ENCODE measurements around the gene DHRS13.

The DHRS13 gene, protein sequence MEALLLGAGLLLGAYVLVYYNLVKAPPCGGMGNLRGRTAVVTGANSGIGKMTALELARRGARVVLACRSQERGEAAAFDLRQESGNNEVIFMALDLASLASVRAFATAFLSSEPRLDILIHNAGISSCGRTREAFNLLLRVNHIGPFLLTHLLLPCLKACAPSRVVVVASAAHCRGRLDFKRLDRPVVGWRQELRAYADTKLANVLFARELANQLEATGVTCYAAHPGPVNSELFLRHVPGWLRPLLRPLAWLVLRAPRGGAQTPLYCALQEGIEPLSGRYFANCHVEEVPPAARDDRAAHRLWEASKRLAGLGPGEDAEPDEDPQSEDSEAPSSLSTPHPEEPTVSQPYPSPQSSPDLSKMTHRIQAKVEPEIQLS

DNA sequence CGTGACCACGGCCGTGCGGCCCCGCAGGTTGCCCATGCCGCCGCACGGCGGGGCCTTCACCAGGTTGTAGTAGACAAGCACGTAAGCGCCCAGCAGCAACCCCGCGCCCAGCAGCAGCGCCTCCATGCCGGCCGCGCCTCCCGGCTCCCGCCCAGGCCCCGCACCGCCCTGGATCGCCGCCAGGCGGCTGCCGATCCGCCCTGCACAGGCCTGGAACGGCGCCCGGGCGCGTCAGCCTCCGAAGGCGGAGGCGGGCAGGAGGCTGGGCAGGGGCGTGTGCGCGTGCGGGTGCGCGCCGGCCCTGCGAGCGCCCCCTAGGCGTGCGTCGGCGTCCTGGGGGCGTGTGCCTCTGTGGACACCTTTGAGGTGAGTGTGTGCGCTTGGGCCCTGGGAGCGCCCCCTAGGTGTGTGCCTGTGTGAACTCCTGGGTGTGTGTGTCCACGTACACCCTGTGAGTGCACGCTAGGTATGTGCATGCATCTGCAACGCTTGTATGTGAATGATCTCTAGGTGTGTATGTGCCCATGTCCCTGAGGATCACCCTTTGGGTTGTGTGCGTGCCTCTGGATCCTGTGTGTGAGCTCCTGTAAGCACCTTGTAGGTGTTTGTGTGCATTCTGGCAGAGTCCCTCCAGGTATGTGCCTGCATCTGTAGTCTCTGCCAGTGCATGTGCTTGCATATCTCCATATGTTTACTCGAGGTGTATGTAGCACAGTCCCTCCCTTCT, at the start of gene DHRS13:
DHRS13 (minus strand) TSS at position 261 of the 727 bp plus-strand sequence; CDS start at position 126, 135 bp downstream.
- DNase-seq (ENCODE audit: low spot score): peak; percentile 100

DNA sequence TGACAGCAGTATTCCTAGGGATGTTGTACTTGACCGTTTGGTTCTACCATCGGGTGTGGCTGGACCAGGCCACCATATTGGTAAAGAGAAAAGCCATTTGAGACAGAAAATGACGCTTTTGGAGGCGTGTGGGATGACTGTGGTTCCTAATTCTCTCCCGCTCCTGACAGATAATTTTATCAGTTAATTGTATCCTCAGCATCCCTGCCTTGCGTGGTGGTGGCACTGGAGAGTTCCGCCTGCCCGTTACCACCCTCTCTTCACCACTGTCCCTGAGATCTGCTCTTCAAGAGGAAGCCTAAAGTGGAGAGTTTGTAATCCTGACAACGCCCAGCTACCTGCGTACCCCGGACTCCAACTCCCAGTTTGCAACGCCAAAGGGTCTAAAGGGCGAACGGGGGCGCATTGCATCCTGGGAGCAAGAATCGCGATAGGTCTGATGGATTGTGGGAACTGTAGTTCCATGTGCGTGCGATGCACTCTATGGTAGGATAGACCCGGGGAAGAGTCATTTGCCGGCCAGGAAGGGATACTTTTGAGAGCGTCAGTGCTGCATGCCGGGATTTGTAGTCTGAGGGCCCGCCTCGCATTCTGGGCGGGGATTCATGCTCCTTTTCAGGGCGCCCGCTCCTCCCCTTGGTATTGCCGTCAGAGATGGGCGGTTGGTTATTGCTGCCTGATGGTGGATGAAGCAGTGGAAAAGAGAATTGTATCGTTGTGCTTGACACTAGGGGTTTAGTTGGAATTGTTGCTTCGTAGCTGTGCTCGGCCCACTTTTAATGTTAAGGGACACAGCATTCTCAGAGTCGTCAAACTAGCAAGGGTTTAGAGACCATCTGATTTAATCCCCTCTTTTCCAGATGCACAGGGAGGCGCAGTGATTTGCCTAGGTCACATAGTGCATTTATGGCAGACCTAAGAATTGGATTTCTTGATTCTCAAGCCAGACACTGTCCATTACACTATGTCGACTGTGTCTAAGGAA, 49.4 kb upstream of the DHRS13 start:
- peak; percentile 94 for DNase-seq (ENCODE audit: low spot score)

DNA sequence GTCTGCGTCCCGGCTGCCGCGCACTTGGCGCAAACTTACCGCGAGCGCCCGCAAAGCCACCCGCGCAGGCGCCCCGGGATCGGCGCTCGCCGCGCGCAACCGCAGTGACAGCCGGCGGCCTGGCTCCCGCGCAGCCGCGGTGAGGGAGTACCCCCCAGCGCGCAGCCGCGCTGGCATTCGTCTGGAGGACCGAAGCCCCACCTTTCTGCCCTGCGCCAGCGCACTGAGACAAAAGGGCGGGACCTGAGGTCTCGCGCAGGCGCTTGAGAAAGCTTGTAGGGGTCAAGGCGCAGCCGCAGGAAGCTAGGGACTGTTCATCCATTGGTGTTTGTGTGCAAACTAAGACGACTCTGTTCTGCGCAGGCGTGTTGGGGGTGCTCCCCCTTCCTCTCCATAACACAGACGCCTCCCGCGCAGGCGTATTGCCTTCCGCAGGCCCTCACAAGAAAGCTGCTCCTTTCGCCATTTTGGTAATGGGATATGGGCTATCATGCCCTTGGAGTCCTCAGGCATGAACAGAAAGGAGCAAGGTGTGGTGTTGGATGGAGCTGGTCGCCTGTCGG, 48.6 kb upstream of the DHRS13 start, which contains the start of gene PHF12:
PHF12 (minus strand) TSS at position 91 of the 563 bp plus-strand sequence. CDS start 558 bp downstream, outside the sequence.
- DNase-seq (ENCODE audit: low spot score): peak; percentile 100

- DNase-seq (ENCODE audit: low spot score): no peak
Observed at GRCh38 chr17:28950752-28951427, 48.0 kb upstream of the DHRS13 start.

GRCh38 chr17:28950017-28950751, 47.3 kb upstream of the DHRS13 start:
- DNase-seq (ENCODE audit: low spot score): peak; percentile 69

DNA sequence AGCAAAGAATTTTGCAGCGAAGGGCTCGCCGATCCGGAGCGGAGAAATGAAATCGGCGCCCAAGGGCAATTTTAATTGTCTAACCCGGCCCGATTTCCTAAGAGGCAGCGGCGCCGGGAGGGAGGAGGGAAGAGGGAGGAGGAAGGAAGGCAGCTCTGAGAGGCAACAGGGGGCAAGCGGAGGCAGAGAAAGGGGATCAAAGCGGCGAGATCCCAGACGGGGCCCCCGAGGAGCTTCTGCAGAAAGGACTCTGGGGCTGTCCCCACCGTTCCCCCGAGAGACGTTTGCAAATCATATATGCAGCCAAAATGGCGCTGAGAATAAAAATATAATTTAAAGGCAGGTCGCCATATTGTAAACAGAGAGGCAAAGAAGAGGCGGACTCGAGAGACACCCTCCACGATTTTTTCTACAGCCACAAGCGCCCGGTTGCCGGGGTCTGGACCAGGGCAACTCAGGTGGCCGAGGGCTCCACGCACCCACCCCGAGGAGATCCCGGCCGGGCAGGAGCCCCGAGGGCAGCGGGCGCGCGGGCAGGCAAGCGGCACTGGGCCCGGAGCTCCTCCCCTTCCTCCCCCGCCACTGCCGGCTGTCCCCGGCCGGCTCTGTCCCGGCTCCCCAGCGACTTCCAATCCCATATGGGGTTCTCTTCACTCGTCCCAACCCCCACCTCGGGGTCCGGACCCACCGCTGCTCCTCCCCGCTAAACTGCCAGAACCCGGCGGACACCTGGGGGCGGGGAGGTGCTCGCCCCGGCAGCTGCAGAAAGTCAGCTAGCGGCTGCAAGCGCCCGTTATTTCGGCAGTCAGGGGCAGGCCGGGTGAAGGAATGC, 46.5 kb upstream of the DHRS13 start:
- peak; percentile 79 for DNase-seq (ENCODE audit: low spot score)

DNA sequence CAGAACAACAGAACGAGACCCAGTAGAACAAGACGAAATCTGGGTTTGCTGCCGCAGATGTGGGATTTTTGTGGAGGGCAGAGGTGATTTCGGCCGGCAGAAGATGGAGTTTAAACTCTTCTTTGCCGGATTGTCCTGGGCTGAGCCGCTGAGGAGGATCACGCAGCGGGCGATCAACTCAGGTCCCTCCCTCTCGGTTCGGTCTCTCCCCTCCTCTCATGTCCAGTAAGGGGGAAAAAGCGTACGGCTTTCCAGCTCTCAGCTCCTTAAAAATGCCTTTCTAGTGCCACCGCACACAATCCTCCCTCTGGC, 46.0 kb upstream of the DHRS13 start:
- DNase-seq (ENCODE audit: low spot score): peak; percentile 59

DNA sequence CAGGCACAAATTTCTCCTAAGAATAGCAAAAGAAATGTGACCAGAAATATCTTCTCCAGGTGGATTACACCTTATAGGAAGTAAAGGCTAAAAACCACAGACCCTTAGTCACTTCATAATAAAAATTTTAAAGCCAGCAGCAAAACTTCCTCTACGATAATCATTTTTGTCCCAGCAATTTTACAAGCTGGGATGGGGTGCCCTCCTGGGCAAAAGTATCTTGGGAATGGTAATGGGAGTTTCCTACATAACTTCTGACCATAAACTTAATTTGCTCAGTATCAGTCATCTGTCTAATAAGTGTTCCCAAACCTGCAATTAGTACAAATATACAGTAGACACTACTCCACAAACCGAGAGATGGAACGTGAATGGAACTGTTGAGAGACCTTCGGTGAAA, 45.5 kb upstream of the DHRS13 start:
- no peak for DNase-seq (ENCODE audit: low spot score)

DNA sequence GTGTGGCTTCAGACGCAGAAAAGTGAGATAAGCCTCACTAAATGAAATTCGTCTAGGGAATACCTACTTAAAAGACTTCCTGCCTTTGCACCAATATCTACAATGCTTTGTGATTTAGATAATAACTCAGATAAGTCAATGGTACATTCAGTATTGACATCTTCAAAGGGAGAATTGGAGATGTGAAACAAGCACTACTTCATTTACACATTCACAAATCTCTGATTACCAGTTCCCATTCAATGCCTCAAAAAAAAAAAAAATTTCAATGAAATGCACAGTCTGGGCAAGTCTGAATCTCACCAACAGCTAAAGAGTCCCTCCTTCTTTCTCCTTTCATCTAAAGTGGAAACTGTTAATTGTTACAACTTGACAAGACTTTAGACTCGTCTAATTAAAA, 44.8 kb upstream of the DHRS13 start:
- no peak for DNase-seq (ENCODE audit: low spot score)

DNA sequence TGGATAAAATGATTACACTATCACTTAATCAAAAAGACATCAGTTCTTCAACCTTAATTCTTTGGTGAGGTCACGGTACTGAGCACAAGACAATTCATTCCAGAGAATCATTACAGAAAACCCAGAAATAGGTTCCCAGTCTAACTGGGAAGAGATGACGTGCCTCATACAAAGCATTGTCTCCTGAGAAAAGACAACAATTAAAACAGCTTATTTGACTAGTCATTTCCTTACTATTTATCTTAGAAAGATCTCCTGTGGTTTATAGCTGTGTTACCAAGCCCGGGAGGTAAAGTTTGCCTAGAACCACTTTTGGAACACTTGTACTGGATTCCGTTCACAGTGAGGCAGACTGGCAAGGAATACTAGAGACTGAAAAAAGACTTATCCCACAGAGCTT, 43.4 kb upstream of the DHRS13 start:
- DNase-seq (ENCODE audit: low spot score): no peak

DNA sequence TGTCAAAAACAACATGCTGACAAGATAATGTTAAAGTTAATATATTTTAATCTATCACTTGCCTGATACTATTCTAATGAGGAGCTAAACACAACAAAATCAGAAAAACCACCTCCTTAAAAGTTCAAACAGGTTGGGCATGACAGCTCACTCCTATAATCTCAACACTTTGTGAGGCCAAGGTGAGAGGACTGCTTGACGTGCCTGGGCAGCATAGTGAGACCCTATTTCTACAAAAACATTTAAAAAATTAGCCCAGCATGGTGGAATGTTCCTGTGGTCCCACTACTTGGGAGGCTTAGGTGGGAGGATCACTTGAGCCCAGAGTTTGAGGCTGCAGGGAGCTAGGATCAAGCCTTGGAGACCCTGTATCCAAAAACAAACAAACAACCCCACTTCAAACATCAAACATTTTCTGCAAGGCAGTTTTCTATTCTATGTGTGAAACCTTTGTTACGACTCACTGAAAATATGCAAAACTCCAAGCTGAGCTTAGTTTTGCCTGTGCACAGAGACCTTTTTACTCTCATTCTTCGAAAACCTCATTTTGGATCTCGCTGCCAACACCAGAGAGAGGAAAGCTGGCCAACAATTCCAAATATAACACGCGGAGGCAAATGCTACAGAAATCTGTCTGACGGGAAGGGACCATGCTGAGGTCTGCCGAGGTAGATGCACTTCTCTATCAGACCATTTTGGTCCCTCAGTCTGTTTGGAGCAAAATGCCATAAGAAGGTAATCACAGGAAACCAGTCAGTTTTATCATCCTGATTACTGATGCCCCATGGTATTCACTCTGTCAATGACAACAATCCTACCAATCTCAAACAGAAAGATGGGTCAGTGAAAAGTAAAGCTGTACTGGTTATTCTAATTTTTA, 42.2 kb upstream of the DHRS13 start:
- DNase-seq (ENCODE audit: low spot score): no peak

DNA sequence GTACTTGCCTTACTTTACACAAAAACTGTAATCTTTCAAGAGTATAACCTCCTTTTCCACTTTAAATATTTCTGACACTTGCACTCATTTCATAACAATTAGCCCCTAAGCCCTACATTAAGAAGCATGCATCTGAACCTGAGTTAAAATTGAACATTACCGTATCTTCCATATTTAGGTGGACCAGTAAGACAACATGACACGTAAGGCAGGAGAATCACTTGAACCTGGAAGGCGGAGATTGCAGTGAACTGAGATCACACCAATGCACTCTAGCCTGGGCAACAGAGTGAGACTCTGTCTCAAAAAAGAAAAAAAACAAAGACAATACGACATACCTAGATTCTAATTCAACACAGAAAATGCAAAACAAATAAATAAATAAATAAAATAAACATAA, 41.5 kb upstream of the DHRS13 start:
- DNase-seq (ENCODE audit: low spot score): no peak

- DNase-seq (ENCODE audit: low spot score): no peak
Observed at GRCh38 chr17:28942925-28943324, 40.0 kb upstream of the DHRS13 start.

GRCh38 chr17:28941251-28941650, 38.4 kb upstream of the DHRS13 start:
- no peak for DNase-seq (ENCODE audit: low spot score)

GRCh38 chr17:28940675-28941074, 37.8 kb upstream of the DHRS13 start:
- peak; percentile 62 for DNase-seq (ENCODE audit: low spot score)

GRCh38 chr17:28940142-28940541, 37.3 kb upstream of the DHRS13 start:
- no peak for DNase-seq (ENCODE audit: low spot score)

DNA sequence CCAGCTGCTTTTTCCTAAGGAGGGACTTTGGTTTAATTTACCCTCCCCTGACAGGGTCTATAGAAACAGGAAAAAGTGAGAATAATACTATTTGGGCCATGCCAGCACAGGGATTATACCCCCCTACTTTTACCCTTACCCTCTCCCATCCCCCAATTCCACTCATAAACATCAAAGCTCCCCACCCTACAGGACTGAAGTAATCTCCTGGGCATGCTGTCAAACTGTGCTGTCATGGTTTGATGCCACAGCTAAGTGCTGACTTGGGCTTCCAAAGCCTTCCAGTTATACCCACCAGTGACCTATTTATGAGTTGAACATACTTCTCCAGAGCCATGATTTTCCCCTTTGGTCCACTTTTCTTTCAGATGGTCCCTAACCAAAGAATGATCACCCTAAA, 35.7 kb upstream of the DHRS13 start:
- DNase-seq (ENCODE audit: low spot score): no peak

DNA sequence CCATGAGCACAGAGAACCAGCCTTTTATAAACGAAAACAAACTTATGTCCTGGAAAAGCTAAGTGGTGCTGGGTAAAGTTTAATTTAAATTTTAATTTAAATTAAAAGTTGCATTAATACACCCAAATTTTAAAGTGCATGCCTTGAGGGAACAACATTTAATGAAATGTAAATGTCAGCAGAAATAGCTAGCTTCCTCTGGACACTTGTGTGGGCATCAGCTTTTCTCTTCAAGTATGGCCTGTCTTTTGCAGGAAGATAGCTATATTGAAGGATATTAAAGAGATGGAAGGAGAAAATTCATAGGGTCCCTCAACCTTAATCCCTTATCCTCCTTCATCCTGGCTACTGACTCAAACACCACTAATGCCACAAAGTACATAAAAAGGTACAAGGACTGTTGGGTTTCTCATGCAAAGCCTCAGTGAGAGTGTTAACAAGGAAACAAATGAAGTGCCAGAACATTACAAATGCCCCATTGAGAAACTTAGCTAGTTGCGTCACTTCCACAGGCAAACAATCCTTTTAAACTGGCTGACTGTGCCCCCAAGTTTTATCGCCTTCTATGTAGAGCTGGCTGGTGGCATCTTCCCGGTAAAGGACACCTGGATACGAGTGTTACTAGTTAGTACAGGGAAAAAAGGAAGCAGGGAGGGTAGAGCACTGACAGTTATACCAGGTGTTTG, 34.3 kb upstream of the DHRS13 start:
- no peak for DNase-seq (ENCODE audit: low spot score)

All from D341Med (cell line).